ENCODE results near the gene STOX1. TPM values are rescaled to one million over a fixed set of nuclear protein-coding genes. Genes with fewer than 3 reads are reported as not detected.

STOX1 gene
- total and polyA plus RNA-seq, 2 of the 13 experiments (the other 11 are each of a cell fraction or from before 2014, with no cell fraction given): 2.5 to 6.0 TPM

- Histone ChIP-seq H2AFZ (ENCODE audit: low read length) (no peak overlapping the region), H3K79me2 (ENCODE audit: insufficient read depth, low read length) (no peaks in the 10 kb centered on the region), H3K27ac (ENCODE audit: extremely low read length, insufficient read depth, low read length) (no peak overlapping the region), H3K9me3 (ENCODE audit: low read length) (no peaks in the 10 kb centered on the region), H3K4me3 (replicated peaks in 1 of 3; ENCODE audit: insufficient read depth in 1 of 3, low read depth in 2 of 3, low read length in 3 of 3) (no peak overlapping the region), H3K9ac (ENCODE audit: insufficient read depth, low read depth, low read length) (no peak overlapping the region), H3K4me2 (ENCODE audit: low read depth, low read length) (no peak overlapping the region), H3K4me1 (ENCODE audit: insufficient read depth, low read length) (peaks cover 7% of the 10 kb centered on the region), H4K20me1 (ENCODE audit: insufficient read depth, low read length) (no peaks in the 10 kb centered on the region), H3K36me3 (replicated peaks in 1 of 2; ENCODE audit: control insufficient read depth in 1 of 2, insufficient read depth in 2 of 2, low read length in 2 of 2) (no peaks in the 10 kb centered on the region), H3K27me3 (ENCODE audit: control insufficient read depth in 1 of 2, insufficient read depth in 2 of 2, low read length in 2 of 2) (no peaks in the 10 kb centered on the region)
- intact Hi-C loops (cut with micrococcal nuclease; ENCODE audit: unreplicated experiment) (loop anchor here (10.0 kb wide), 1 partner anchor 100 kb away; no protein-coding TSS in a partner anchor), in situ Hi-C loops (cut with HindIII; ENCODE audit: extremely low pct_ligation_motif_present, low pct_unique_long_range_greater_than_20kb) (no loop called here)
- DNase-seq (ENCODE audit: low spot score): no peak
- no TSS peak for BruUV-seq (replicated peaks)
- no peak for ATAC-seq
- no peak for FAIRE-seq
- CTCF ChIA-PET (ENCODE audit: low intra/inter-chr PET ratio, low total read pairs): no interaction called here
- TF ChIP-seq ZFP41 (CRISPR knock-in tag; IDR thresholded peaks at IDR 0.05; ENCODE audit: borderline replicate concordance) (no peak), ATF7-NPFF (CRISPR knock-in tag; IDR thresholded peaks at IDR 0.05; ENCODE audit: low read depth) (no peak), KLF13 (CRISPR knock-in tag; IDR thresholded peaks at IDR 0.05) (no peak), CEBPB (IDR thresholded peaks at IDR 0.05; ENCODE audit: borderline replicate concordance, low read depth, low read length) (peak; percentile 86), JUN (CRISPR knock-in tag; IDR thresholded peaks at IDR 0.05) (no peak), TCF7 (IDR thresholded peaks at IDR 0.05; ENCODE audit: low read depth) (no peak), ARNT2 (CRISPR knock-in tag; IDR thresholded peaks at IDR 0.05; ENCODE audit: low read depth) (no peak), SIX1 (CRISPR knock-in tag; IDR thresholded peaks at IDR 0.05; ENCODE audit: borderline replicate concordance) (no peak), ZNF510 (CRISPR knock-in tag; IDR thresholded peaks at IDR 0.05; ENCODE audit: low read depth) (no peak), CEBPG (CRISPR knock-in tag; IDR thresholded peaks at IDR 0.05) (peak; percentile 51; the same call in 1 of the 2 replicates), MYC (CRISPR knock-in tag; IDR thresholded peaks at IDR 0.05; ENCODE audit: borderline replicate concordance) (no peak), RFX3 (CRISPR knock-in tag; IDR thresholded peaks at IDR 0.05) (no peak), SIX4 (CRISPR knock-in tag; IDR thresholded peaks at IDR 0.05) (no peak)
- TF ChIP-seq, protein P1, sequence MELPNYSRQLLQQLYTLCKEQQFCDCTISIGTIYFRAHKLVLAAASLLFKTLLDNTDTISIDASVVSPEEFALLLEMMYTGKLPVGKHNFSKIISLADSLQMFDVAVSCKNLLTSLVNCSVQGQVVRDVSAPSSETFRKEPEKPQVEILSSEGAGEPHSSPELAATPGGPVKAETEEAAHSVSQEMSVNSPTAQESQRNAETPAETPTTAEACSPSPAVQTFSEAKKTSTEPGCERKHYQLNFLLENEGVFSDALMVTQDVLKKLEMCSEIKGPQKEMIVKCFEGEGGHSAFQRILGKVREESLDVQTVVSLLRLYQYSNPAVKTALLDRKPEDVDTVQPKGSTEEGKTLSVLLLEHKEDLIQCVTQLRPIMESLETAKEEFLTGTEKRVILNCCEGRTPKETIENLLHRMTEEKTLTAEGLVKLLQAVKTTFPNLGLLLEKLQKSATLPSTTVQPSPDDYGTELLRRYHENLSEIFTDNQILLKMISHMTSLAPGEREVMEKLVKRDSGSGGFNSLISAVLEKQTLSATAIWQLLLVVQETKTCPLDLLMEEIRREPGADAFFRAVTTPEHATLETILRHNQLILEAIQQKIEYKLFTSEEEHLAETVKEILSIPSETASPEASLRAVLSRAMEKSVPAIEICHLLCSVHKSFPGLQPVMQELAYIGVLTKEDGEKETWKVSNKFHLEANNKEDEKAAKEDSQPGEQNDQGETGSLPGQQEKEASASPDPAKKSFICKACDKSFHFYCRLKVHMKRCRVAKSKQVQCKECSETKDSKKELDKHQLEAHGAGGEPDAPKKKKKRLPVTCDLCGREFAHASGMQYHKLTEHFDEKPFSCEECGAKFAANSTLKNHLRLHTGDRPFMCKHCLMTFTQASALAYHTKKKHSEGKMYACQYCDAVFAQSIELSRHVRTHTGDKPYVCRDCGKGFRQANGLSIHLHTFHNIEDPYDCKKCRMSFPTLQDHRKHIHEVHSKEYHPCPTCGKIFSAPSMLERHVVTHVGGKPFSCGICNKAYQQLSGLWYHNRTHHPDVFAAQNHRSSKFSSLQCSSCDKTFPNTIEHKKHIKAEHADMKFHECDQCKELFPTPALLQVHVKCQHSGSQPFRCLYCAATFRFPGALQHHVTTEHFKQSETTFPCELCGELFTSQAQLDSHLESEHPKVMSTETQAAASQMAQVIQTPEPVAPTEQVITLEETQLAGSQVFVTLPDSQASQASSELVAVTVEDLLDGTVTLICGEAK (IDR thresholded peaks at IDR 0.05): no peak
- TF ChIP-seq, protein P1 (CRISPR knock-in tag; IDR thresholded peaks at IDR 0.05): no peak
- POLR2A ChIA-PET: no interaction called here
- WGBS (ENCODE audit: low lambda C conversion rate): 95% methylated on average over 2 of the region's 2 CpGs
These were observed 67.7 kb downstream of the STOX1 start for GRCh38 chr10:68895041-68895440.
